GM18502 (cell line): ENCODE data around the gene MROH7.

Source experiments
- ATAC-seq: cut with Tn5 transposase; IDR thresholded peaks from one replicate; pipeline ENCODE4 v1.9.1; 2021; ENCODE audit warnings: mild to moderate bottlenecking; ENCODE audit not compliant: unreplicated experiment, poor library complexity

Gene MROH7

GRCh38 chr1:54649130-54649898 lies 7.7 kb downstream of the MROH7 start:
- no peak for ATAC-seq

DNA sequence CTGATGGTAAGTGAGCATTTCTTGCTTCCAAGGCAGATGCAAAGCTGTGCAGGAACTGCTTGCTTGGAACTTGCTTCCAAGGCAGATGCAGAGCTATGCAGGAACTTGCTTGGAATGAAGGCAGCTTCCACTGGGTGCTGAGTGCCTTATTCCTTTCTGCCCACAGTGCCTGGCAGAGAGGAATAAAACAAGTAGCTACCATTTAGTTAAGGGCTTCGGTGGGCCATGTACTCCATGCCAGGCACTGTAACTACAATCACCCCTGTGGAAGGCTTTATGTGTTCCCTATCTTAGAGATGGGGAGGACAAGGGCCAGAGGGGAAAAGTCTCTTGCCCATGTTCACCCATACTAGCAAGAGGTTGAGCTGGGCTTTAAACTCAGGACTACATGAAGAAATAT lies 8.3 kb downstream of the MROH7 start:
- ATAC-seq = no peak

- ATAC-seq = no peak
Measured at GRCh38 chr1:54650417-54650816, 8.8 kb downstream of the MROH7 start.

- ATAC-seq = no peak
Measured at GRCh38 chr1:54651608-54652007, 10.0 kb downstream of the MROH7 start.

- no peak for ATAC-seq
Measured at GRCh38 chr1:54652168-54652567, 10.6 kb downstream of the MROH7 start.

DNA sequence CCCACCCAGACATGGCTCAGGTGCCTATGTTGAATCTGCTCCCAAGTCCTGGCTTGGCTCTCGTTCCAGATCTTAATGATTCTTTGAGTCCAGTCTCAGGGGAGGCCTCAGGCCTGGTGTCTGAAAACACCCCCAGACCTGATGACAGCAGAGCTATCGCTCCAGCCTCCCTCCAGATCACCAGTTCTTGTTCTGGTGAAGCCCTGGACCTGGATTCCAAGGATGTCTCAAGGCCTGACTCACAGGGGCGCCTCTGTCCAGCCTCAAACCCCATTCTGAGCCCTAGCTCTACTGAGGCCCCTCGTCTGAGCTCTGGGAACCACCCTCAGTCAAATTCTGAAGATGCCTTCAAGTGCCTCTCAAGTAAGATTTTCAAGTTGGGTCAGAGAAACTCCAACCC lies 11.4 kb downstream of the MROH7 start:
- no peak for ATAC-seq

DNA sequence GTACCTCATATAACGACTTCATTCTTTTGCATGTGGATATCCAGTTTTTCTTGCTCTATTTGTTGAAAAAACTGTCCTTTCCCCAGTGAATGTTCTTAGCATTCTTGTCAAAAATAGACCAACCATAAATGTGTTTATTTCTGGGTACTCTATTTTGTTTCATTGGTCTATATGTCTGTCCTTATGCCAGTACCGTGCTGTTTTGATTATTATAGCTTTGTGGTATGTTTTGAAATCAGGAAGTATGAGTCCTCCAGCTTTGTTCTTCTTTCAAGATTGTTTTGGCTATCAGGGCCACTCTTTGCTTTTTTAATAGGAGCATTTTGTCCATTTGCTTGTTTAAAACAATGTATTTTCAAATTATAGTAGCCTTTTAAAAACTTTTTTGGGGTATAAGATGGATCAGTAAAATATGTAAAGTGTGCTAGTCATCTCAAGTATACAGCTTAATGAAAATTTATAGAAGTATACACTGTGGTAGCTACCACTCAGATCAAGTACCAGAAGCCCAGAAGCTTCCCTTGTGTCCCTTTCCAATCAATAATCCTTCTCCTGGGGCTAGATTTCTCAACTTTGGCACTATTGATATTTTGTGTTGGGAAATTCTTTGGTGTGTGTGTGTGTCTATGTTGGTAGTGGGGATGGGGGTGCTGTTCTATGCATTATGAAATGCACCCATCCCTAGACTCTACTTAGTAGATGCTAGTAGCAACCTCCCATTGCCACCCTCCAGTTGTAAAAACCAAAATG lies 16.8 kb downstream of the MROH7 start:
- ATAC-seq = no peak

DNA sequence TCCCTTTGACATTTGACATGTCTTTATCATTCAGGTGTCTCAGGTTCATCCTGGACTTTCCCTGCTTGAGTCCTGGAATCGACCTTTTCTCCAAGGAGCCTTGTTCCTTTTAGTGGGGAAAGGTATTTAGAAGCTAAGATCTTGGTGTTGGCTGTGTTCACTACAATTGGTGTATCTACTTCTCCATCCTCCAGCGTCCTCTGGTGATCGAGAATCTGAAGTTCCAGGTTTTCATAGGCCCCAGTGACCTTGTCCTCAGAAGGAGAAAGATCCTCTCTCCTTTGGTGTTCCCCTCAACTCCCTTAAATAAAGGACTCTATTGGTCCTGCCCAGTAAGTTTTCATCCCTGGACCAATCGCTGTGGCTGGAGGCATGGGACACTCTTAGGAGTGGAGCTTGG lies 22.1 kb downstream of the MROH7 start:
- ATAC-seq = no peak

GRCh38 chr1:54664364-54664763 lies 22.8 kb downstream of the MROH7 start:
- no peak for ATAC-seq

DNA sequence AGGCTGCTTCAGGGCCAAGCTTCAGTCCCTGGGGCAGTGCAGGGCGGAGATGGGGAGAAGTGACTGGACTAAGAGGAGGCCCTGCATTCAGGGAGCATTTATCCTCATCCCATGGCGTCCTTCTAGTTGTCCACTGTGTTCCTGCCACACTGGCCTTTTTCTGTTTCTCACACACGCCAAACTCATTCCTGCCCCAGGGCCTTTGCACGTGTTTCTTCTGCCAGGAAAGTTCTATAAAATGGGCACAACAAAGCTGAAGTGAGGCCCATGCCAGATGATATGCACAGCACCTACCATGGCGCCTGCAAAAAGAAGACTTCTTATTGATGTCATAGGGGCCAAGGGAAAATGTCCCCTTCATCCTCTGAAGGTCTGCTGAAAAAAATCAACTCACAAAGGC lies 24.3 kb downstream of the MROH7 start:
- ATAC-seq = no peak

- ATAC-seq = no peak
Measured at GRCh38 chr1:54666333-54666732, 24.7 kb downstream of the MROH7 start.

DNA sequence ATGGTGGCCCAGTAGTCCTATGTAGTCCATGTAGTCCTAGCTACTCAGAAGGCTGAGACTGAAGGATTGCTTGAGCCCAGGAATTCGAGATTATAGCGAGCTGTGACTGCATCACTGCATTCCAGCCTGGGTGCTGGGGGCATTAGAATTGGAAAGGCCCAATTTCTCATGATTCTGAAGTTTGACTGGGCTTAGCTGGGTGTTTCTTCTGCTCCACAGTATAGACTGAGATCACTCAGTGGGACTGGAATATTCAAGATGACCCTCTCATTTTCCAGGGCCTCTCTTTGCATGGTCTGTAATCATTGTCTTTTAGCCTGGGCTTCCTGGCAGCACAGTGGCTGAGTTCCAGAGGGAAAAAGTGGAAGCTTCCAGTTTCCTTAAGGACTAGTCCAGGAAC lies 26.2 kb downstream of the MROH7 start:
- no peak for ATAC-seq

GRCh38 chr1:54668567-54668966 lies 27.0 kb downstream of the MROH7 start:
- ATAC-seq = no peak

GRCh38 chr1:54671985-54672608 lies 30.5 kb downstream of the MROH7 start:
- no peak for ATAC-seq

DNA sequence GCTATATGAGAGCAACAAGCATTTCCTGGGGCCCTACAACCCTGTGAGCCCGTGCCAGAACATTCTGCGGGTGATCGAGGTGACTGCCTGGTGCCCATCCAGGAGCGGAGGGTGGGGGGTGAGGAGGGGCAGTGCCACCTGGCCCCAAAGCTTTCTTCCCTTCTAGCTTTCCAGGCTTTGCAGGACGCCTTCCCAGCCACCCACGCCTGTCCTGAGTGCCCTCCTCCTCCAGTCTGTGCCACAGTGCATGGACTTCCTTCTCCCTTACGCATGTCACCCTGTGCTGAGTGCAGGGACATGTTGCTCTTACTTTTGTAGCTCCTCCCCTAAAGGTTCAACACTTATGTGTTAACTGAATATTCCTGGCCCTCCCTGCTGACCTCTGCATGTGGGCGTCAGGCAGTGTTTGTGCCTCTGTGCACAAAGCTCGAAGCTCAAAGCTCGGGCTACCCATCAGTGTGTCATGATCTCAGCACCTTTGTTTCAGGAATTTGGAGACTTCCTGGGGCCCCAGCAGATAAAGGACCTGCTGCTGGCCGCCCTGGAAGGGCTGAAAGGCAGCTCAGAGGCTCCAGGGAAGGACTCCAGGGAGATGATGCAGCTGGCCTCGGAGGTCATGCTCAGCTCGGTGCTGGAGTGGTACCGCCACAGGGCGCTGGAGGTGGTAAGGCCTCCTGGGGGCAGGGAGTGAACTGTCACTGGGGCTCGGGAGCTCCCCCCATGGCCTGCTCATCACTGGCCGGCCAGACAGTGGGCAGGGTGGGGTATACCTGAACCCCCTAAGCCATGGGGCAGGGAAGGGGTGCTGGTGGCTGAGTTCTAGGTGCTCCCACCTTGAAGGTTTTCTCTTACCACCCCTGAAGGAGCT lies 37.4 kb downstream of the MROH7 start:
- no peak for ATAC-seq

GRCh38 chr1:54679706-54680105 lies 38.1 kb downstream of the MROH7 start:
- no peak for ATAC-seq

DNA sequence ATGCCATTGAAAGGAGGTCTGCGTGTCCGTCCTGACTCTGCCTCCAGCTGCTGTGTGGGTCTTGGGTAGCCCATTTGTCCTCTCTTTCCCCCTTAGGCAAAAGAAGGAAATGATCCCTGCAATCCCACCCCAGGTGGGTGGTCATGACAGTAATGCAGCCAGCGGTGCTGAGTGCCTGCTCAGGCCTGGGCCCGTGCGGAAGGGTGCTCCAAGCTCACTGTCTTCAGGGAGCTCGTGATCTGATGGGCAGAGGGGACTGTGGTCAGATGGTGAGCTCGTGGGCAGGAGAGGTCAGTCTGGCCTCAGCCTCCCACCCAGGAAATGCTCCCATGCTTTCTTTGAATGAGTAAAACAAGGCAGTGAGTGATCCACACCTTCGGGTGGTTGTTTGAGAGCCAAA lies 38.8 kb downstream of the MROH7 start:
- ATAC-seq = no peak

- no peak for ATAC-seq
Measured at GRCh38 chr1:54681358-54681757, 39.8 kb downstream of the MROH7 start.

- ATAC-seq = no peak
Measured at GRCh38 chr1:54683453-54683852, 41.9 kb downstream of the MROH7 start.

- ATAC-seq = no peak
Measured at GRCh38 chr1:54685335-54685905, 43.8 kb downstream of the MROH7 start.
